Measurements from ENCODE around the gene LINGO3. TPM values are rescaled to one million over a fixed set of nuclear protein-coding genes. Genes with fewer than 3 reads are reported as not detected.

The LINGO3 gene
- total and polyA plus RNA-seq, 10 of the 15 experiments (the other 5 are each of a cell fraction or from before 2014, with no cell fraction given): 0.09 to 2.0 (median 0.40) TPM; not detected in 5

- Histone ChIP-seq H2AFZ (ENCODE audit: control insufficient read depth, low read depth, low read length) (no peak overlapping the region), H3K27ac (ENCODE audit: control insufficient read depth, insufficient read depth) (no peak overlapping the region), H3K4me3 (no peak overlapping the region), H3K9me3 (replicated peaks; ENCODE audit: control insufficient read depth, insufficient read depth, low read length) (no peaks in the 10 kb centered on the region), H3K9ac (ENCODE audit: control insufficient read depth, insufficient read depth, low read length) (no peak overlapping the region), H3K36me3 (ENCODE audit: control insufficient read depth in 2 of 2, insufficient read depth in 2 of 2, low read length in 1 of 2) (peaks cover 4 to 18% of the 10 kb centered on the region in 2 experiments), H3K79me2 (ENCODE audit: control insufficient read depth, insufficient read depth, low read length) (peaks cover 31% of the 10 kb centered on the region), H3K27me3 (replicated peaks in 1 of 2; ENCODE audit: control insufficient read depth in 2 of 2, insufficient read depth in 2 of 2, low read length in 1 of 2) (no peaks in the 10 kb centered on the region), H3K4me1 (ENCODE audit: control insufficient read depth, insufficient read depth, low read length) (peaks cover 8% of the 10 kb centered on the region), H3K4me2 (ENCODE audit: control insufficient read depth, insufficient read depth) (no peak overlapping the region), H4K20me1 (ENCODE audit: control insufficient read depth, insufficient read depth) (peaks cover 7% of the 10 kb centered on the region)
- in situ Hi-C loops (cut with MboI): loop anchor here (10.0 kb wide), 1 partner anchor 338 kb away; no protein-coding TSS in a partner anchor
- FAIRE-seq: no peak
- ChIA-PET POLR2A (no interaction called here), RAD21 (ENCODE audit: unreplicated experiment) (interaction anchor here (1.0 to 1.4 kb wide), 3 partner anchors 38 to 335 kb away, joined by 3 to 6 read pairs (median 4); no protein-coding TSS in a partner anchor), SMC1A (ENCODE audit: uncharacterized antibody, unreplicated experiment) (interaction anchor here (0.9 to 1.8 kb wide), 4 partner anchors 11 to 335 kb away, joined by 3 to 5 read pairs (median 4); no protein-coding TSS in a partner anchor), CTCF (interaction anchor here (1.1 to 6.4 kb wide), 5 partner anchors 24 to 116 kb away, joined by 3 to 46 read pairs (median 7); no protein-coding TSS in a partner anchor)
- no TSS peak for BruUV-seq (replicated peaks)
- intact Hi-C loops (cut with micrococcal nuclease; ENCODE audit: unreplicated experiment): loop anchor here (5.0 to 10.0 kb wide), 2 partner anchors 116 to 508 kb away; partner anchors contain the start of genes SGTA and THOP1
- ATAC-seq: no peak
- WGBS (ENCODE audit: insufficient coverage, insufficient replicate concordance, low lambda C conversion rate, missing lambda C conversion rate): 95% methylated on average over 25 of the region's 28 CpGs
- DNase-seq (ENCODE audit: low read depth, low spot score): no peak
- no peak for TF ChIP-seq CREB1 (IDR thresholded peaks at IDR 0.05; ENCODE audit: low read depth)
- no peak for TF ChIP-seq PBX3 (IDR thresholded peaks at IDR 0.05; ENCODE audit: insufficient replicate concordance, low read depth, low read length)
- TF ChIP-seq BCLAF1 (IDR thresholded peaks at IDR 0.05): no peak
- TF ChIP-seq, protein P1, sequence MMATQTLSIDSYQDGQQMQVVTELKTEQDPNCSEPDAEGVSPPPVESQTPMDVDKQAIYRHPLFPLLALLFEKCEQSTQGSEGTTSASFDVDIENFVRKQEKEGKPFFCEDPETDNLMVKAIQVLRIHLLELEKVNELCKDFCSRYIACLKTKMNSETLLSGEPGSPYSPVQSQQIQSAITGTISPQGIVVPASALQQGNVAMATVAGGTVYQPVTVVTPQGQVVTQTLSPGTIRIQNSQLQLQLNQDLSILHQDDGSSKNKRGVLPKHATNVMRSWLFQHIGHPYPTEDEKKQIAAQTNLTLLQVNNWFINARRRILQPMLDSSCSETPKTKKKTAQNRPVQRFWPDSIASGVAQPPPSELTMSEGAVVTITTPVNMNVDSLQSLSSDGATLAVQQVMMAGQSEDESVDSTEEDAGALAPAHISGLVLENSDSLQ (IDR thresholded peaks at IDR 0.05): no peak
- TF ChIP-seq IRF3 (IDR thresholded peaks at IDR 0.05): no peak
- TF ChIP-seq CHD2 (IDR thresholded peaks at IDR 0.05; ENCODE audit: borderline replicate concordance, low read depth, low read length): no peak
- TF ChIP-seq NFIC (IDR thresholded peaks at IDR 0.05; ENCODE audit: low read depth, low read length): no peak
- no peak for TF ChIP-seq MTA2 (IDR thresholded peaks at IDR 0.05; ENCODE audit: low read depth)
- TF ChIP-seq CHD1 (IDR thresholded peaks at IDR 0.05; ENCODE audit: low read depth, low read length): no peak
- TF ChIP-seq E2F4 (IDR thresholded peaks at IDR 0.05; ENCODE audit: low read depth, low read length): no peak
- no peak for TF ChIP-seq SRF (IDR thresholded peaks at IDR 0.05; ENCODE audit: low read depth in 2 of 2, low read length in 2 of 2)
- TF ChIP-seq RUNX3 (IDR thresholded peaks at IDR 0.05; ENCODE audit: low read length): no peak
- no peak for TF ChIP-seq NFYB (IDR thresholded peaks at IDR 0.05; ENCODE audit: insufficient read depth, low read depth, low read length)
- no peak for TF ChIP-seq SP1 (IDR thresholded peaks at IDR 0.05; ENCODE audit: low read depth, low read length)
- no peak for TF ChIP-seq SMAD1 (IDR thresholded peaks at IDR 0.05; ENCODE audit: low read depth, partially characterized antibody)
Measured at GRCh38 chr19:2276429-2276986, 31.4 kb downstream of the LINGO3 start.

Measured in GM12878 (cell line).